ENCODE measurements around the gene RRP12. TPM values are rescaled to one million over a fixed set of nuclear protein-coding genes. Genes with fewer than 3 reads are reported as not detected.
A peak's percentile ranks its signal among the peaks of the same experiment; 100 is the strongest.

The RRP12 gene
- total and polyA plus RNA-seq, 9 of the 15 experiments (the other 6 are each of a cell fraction or from before 2014, with no cell fraction given), result 4.6 to 68.2 (median 21.8) TPM

GRCh38 chr10:97378933-97379921 lies 21.9 kb downstream of the RRP12 start:
- no peaks in the 10 kb centered on the region for H4K20me1 ChIP-seq (replicated peaks; ENCODE audit: control insufficient read depth, insufficient read depth, low read length)
- H3K4me1 ChIP-seq (replicated peaks in 1 of 2; ENCODE audit: control insufficient read depth in 2 of 2, insufficient read depth in 2 of 2, low read length in 2 of 2), result peaks cover 0 to 3% of the 10 kb centered on the region in 2 experiments; a peak in 1 of 5 replicates
- no TSS peak for BruUV-seq (replicated peaks)
- intact Hi-C loops (cut with micrococcal nuclease) (no loop called here), in situ Hi-C loops (cut with MboI) (no loop called here)
- DNase-seq (ENCODE audit: extremely low read depth in 1 of 4, low spot score in 3 of 4) (no peak), ATAC-seq (no peak), FAIRE-seq (no peak)
- no peak overlapping the region for H2AFZ ChIP-seq (ENCODE audit: low read depth, low read length)
- ChIA-PET CTCF (ENCODE audit: low intra/inter-chr PET ratio) (no interaction called here), POLR2A (no interaction called here)
- no peaks in the 10 kb centered on the region for H3K9me3 ChIP-seq (replicated peaks; ENCODE audit: control insufficient read depth, insufficient read depth, low read depth, low read length)
- H3K79me2 ChIP-seq (ENCODE audit: control insufficient read depth, insufficient read depth, low read length), result no peaks in the 10 kb centered on the region
- no peak overlapping the region for H3K4me3 ChIP-seq
- no peaks in the 10 kb centered on the region for H3K27me3 ChIP-seq (ENCODE audit: control insufficient read depth in 2 of 2, insufficient read depth in 2 of 2, low read length in 2 of 2)
- peak overlapping the region in 1 of 2 experiments; percentile 1; a peak in 1 of 4 replicates for H3K9ac ChIP-seq (ENCODE audit: insufficient read depth in 1 of 2, low read depth in 2 of 2, low read length in 2 of 2)
- no peak overlapping the region for H3K27ac ChIP-seq (ENCODE audit: extremely low read depth, low read depth, low read length)
- H3K36me3 ChIP-seq (ENCODE audit: control insufficient read depth, insufficient read depth, low read length), result peaks cover 71% of the 10 kb centered on the region
- H3K9me1 ChIP-seq (ENCODE audit: control insufficient read depth, insufficient read depth, low read length), result no peaks in the 10 kb centered on the region
- H3K4me2 ChIP-seq (ENCODE audit: insufficient read depth, low read length), result no peak overlapping the region
- 94% methylated on average over 12 of the region's 15 CpGs for WGBS (ENCODE audit: insufficient coverage, low coverage, missing lambda C conversion rate)
- no peak for TF ChIP-seq SPI1 (IDR thresholded peaks at IDR 0.05; ENCODE audit: borderline replicate concordance, low read depth, low read length)
- TF ChIP-seq CHD1 (IDR thresholded peaks at IDR 0.05; ENCODE audit: low read length), result no peak
- no peak for TF ChIP-seq LARP7 (IDR thresholded peaks at IDR 0.05)
- no peak for TF ChIP-seq NFIC (IDR thresholded peaks at IDR 0.05)
- no peak for TF ChIP-seq SMARCC2 (IDR thresholded peaks at IDR 0.05; ENCODE audit: low read depth)
- no peak for TF ChIP-seq NFYB (IDR thresholded peaks at IDR 0.05; ENCODE audit: extremely low read depth, insufficient read length)
- TF ChIP-seq STAT5A (IDR thresholded peaks at IDR 0.05; ENCODE audit: borderline replicate concordance, low read length), result no peak
- no peak for TF ChIP-seq ASH1L (IDR thresholded peaks at IDR 0.05; ENCODE audit: borderline replicate concordance, low read depth, partially characterized antibody)
- TF ChIP-seq, protein P1, sequence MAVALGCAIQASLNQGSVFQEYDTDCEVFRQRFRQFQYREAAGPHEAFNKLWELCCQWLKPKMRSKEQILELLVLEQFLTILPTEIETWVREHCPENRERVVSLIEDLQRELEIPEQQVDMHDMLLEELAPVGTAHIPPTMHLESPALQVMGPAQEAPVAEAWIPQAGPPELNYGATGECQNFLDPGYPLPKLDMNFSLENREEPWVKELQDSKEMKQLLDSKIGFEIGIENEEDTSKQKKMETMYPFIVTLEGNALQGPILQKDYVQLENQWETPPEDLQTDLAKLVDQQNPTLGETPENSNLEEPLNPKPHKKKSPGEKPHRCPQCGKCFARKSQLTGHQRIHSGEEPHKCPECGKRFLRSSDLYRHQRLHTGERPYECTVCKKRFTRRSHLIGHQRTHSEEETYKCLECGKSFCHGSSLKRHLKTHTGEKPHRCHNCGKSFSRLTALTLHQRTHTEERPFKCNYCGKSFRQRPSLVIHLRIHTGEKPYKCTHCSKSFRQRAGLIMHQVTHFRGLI (CRISPR knock-in tag; IDR thresholded peaks at IDR 0.05), result no peak
- no peak for TF ChIP-seq E4F1 (CRISPR knock-in tag; IDR thresholded peaks at IDR 0.05; ENCODE audit: borderline replicate concordance)
- TF ChIP-seq MAFF (IDR thresholded peaks at IDR 0.05; ENCODE audit: low read length), result no peak
- TF ChIP-seq NR2C2 (CRISPR knock-in tag; IDR thresholded peaks at IDR 0.05), result no peak
- TF ChIP-seq NR2C2 (tag; IDR thresholded peaks at IDR 0.05), result no peak
- no peak for TF ChIP-seq DLX4 (CRISPR knock-in tag; IDR thresholded peaks at IDR 0.05)

All from K562 (cell line).